SK-N-SH treated with all-trans-retinoic acid at 6 μM for 48 hours (cell line): ENCODE results near the gene WASF3.

Source experiments
- ISL1 ChIP-seq: fragments of 250-450 bp; sonication (Bioruptor Pico); IDR thresholded peaks from 2 replicates; pipeline ENCODE4 v2.1.2; 2022; ENCODE audit warnings: mild to moderate bottlenecking, moderate library complexity
- PPARA ChIP-seq: fragments of 250-450 bp; sonication (Bioruptor Pico); IDR thresholded peaks from 2 replicates; pipeline ENCODE4 v1.5.0; 2020; ENCODE audit warnings: mild to moderate bottlenecking, borderline replicate concordance
- SNAI2 ChIP-seq: fragments of 250-450 bp; sonication (Bioruptor Pico); IDR thresholded peaks from 2 replicates; pipeline ENCODE4 v1.5.0; 2020; ENCODE audit warnings: mild to moderate bottlenecking, moderate library complexity
- ZFP3 ChIP-seq: fragments of 250-450 bp; sonication (Bioruptor Pico); IDR thresholded peaks from 2 replicates; pipeline ENCODE4 v1.5.0; 2020; ENCODE audit warnings: mild to moderate bottlenecking, moderate library complexity

GRCh38 chr13:26718146-26718545, 160.7 kb downstream of the WASF3 start:
- TF ChIP-seq SNAI2 (CRISPR knock-in tag) (no peak), ISL1 (CRISPR knock-in tag) (no peak), ZFP3 (CRISPR knock-in tag) (no peak), PPARA (no peak)
